Muscle of arm (tissue), 12 donors: Measurements from ENCODE around the gene AK9. TPM values are rescaled to one million over a fixed set of nuclear protein-coding genes. Genes with fewer than 3 reads are reported as not detected.
"Not testable (repeated sequence)": the region's sequence is repeated elsewhere in the genome, so short reads cannot be mapped to it uniquely, and the experiment has no call there.

Experiments
- DNase-seq: peaks from one replicate; pipeline ENCODE4 v3.0.0-alpha.2; 2013
- polyA plus RNA-seq, 12 donors: library from polyadenylated mRNA; unstranded; fragments of 120-200 nt; gene quantifications; one replicate each; pipeline ENCODE4 v1.2.1, GENCODE V29; 2013; ENCODE audit not compliant: insufficient read length in 12 of 12

Gene AK9
- polyA plus RNA-seq, 12 donors: 6.3 to 8.2 (median 7.7) TPM; not detected in 2

DNA sequence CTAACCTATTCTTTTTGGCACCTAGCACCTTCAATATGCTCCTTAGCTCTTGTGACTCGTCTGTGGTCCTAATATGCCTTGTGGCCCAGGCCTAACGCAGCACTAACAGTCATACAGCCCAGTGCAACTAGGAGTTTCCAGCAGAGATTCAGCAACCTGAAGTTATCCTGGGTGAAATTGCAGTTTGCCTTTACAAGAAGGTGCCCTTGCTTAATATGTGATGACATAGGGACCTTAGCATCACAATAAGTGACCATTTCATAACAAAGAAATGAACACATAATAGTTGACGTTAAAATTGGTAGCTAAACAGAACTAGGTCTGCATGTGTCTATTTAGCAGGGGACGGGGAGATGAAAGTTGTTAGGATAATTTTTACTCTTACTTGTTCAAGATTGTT, 10.2 kb upstream of the AK9 start:
- DNase-seq: no peak

- no peak for DNase-seq
These were observed 5.4 kb upstream of the AK9 start for GRCh38 chr6:109696355-109696754.

GRCh38 chr6:109695468-109695867, 4.5 kb upstream of the AK9 start:
- DNase-seq: no peak

DNA sequence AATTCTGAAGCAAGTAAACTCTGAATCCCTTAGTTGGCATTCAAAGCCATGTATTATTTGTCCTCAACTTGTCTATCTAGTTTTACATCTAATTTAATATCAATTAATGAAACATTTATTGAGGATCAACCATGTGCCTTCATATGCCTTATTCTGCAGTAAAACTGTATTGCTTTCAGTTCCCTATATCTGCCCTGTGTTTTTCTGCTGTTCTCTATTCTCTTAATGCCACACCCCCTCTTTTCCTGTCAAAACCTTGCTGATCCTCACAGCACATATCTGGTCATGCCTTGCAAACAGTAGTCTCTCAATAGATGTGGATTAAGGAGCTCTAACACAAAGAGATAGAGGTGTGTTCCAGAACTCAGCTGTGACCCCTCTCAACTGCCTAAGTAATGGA, 2.1 kb upstream of the AK9 start:
- DNase-seq: no peak

DNA sequence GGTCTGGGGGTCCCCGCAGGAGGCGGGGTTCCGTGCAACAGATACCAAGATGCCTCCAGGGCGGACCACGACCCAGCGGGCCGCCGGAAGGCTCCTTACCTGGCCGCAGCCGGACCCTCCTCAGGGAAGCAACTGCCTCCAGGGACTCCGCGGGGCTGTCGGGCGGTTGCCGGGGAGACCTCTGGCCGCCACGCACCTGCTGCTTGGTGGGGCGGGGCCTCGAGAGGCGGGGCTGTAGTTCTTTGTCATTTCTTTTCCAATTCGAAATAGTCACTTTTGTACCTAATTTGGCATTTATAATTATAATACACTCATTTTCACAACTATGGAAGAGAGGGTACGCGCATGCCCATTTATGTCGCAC, 647 bp downstream of the AK9 start:
- DNase-seq: no peak

GRCh38 chr6:109687271-109687761, 3.7 kb downstream of the AK9 start:
- no peak for DNase-seq

GRCh38 chr6:109686566-109687265, 4.3 kb downstream of the AK9 start:
- no peak for DNase-seq

DNA sequence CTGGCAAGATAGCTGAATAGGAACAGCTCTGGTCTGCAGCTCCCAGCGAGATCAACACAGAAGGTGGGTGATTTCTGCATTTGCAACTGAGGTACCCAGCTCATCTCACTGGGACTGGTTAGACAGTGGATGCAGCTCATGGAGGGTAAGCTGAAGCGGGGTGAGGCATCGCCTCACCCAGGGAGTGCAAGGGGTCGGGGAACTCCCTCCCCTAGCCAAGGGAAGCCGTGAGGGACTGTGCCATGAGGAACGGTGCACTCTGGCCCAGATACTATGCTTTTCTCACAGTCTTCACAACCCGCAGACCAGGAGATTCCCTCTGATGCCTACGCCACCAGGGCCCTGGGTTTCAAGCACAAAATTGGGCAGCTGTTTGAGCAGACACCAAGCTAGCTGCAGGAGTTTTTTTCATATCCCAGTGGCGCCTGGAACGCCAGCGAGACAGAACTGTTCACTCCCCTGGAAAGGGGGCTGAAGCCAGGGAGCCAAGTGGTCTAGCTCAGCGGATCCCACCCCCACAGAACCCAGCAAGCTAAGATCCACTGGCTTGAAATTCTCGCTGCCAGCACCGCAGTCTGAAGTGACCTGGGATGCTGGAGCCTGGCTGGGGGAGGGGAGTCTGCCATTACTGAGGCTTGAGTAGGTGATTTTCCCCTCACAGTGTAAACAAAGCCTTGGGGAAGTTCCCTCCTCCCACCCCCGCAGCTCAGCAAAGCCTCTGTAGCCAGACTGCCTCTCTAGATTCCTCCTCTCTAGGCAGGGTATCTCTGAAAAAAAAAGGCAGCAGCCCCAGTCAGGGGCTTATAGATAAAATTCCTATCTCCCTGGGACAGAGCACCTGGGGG, 12.1 kb downstream of the AK9 start:
- DNase-seq: not testable (repeated sequence)

- DNase-seq: no peak
These were observed 12.8 kb downstream of the AK9 start for GRCh38 chr6:109678240-109678639.

DNA sequence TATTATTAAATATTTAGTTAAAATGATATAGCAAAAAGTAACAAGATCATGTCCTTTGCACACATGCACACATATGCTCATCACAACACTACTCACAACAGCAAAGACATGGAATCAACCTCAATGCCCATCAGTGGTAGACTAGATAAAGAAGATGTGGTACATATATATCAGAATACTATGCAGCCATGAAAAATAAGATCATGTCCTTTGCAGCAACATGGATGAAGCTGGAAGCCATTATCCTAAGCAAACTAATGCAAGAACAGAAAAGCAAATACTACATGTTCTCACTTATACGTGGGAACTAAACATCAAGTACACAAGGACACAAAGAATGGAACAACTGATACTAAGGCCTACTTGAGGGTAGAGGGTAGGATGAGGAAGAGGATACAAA, 14.3 kb downstream of the AK9 start:
- no peak for DNase-seq

GRCh38 chr6:109672839-109673238, 18.2 kb downstream of the AK9 start:
- no peak for DNase-seq

GRCh38 chr6:109672175-109672574, 18.8 kb downstream of the AK9 start:
- DNase-seq: no peak

- DNase-seq: no peak
These were observed 19.3 kb downstream of the AK9 start for GRCh38 chr6:109671733-109672132.

GRCh38 chr6:109669811-109670210, 21.2 kb downstream of the AK9 start:
- no peak for DNase-seq

GRCh38 chr6:109662192-109662591, 28.8 kb downstream of the AK9 start:
- no peak for DNase-seq

DNA sequence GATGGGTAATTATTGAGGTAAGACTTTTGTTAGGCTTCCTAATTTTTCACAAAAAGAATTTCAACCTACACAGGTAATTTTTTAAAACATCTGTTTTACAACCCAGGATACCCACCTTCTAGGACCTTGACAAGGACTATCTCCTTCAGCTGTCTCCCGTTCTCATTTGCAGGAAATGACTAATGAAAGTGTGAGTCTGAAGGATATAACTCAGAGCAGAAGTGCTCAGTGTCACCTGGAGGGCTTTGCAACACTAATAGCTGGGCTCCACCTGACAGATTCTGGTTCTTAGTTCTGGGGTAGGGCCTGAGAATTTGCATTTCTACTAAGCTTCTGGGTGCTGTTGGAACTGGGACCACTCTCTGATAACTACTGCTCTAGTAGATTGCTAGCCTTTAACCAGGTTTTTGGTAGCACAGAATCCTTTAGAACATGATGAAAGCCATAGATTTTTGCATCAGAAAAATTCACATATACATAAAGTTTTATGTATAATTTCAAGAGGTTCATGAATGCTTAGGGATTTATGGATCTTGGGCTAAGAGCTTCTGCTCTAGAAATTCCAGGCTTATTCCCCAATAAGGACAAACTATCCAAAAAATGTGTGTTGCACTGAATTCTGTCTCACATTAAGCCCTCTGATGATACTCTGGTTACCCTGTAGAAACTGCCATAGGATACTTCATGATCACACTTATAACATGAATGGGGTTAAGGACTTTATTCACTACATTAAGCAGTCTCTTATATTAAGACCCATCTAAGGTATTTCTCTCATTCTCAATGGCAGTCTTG, 30.3 kb downstream of the AK9 start:
- DNase-seq: no peak

DNA sequence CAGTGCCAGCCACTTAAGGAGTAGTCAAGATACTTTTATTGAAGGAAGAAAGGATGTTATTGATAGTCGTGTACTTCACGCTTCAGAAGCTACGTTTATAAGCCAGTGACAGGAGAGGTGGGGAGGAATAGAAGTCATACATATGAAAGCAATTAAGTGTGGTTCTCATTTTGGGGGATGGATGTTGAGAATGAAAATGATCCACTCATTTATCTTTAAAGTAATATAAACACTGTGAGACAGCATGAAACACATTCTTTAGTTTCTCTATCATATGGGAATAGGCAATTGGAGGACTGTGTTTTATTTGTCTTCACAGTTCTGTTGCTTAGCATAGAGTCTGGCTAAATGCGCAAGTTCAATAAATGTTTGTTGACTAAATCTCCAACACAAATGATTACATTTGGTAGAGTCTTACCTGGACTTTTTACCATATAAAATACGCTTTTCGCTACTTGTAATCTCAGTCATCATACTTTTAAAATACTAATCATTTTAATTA, 35.2 kb downstream of the AK9 start:
- no peak for DNase-seq

DNA sequence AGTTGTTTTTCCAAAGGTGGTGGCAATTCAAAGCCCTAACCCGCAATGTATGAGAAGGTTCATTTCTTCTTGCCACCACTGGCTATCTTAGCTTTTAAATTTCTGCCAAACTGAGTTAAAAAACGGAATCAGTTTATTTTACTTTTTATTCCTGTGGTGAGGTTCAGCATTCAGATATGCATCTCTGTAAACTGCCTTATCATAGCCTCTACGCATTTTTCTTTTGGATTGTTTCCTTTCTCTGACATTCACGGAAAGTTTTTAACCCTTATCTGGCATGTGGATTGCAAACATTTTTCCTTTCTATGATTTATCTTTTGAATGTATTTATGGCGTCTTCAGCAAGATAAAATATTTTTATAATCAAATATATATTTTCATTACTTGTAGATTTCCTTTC, 37.7 kb downstream of the AK9 start:
- no peak for DNase-seq

DNA sequence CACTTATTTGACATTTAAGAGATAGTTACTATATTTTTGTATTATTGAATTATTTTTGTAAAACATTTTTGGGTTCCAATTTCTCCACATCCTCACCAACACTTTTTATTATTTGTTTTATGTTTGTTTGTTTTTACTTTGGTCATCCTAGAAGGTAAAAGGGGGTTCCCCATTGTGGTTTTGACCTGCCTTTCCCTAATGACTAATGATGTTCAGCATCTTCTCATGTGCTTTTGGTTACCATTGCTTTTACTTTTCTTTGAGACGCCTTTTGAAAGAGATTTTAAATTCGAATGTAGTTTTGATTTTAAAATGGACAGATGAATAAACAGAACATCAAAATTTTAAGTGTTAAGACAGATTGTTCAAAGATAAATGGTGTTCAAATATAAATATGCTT, 46.9 kb downstream of the AK9 start:
- DNase-seq: no peak

- DNase-seq: no peak
These were observed 58.6 kb downstream of the AK9 start for GRCh38 chr6:109632405-109632804.

GRCh38 chr6:109631403-109631802, 59.6 kb downstream of the AK9 start:
- DNase-seq: no peak
